Esophagus squamous epithelium (tissue), 5 donors: ENCODE results near the gene LY6G6F. TPM values are rescaled to one million over a fixed set of nuclear protein-coding genes. Genes with fewer than 3 reads are reported as not detected.

ENCODE experiments used
- DNase-seq: peaks from one replicate; lab custom pipeline; 2025; lab: John Stamatoyannopoulos, UW
- H3K27ac ChIP-seq, 4 donors: fragments of 200-600 bp; sonication (generic); one replicate each; pipeline ENCODE4 v1.5.1; 2016 to 2019; ENCODE audit warnings: mild to moderate bottlenecking in 1 of 4
- H3K27me3 ChIP-seq, 4 donors: fragments of 200-600 bp; sonication (generic); 1 replicate in 3 of 4; 2 replicates in 1 of 4; pipeline versions ENCODE4 v1.5.1 to v1.6.0; 2017 to 2021; ENCODE audit warnings: antibody characterized with exemption in 1 of 4
- H3K36me3 ChIP-seq, 3 donors: fragments of 200-600 bp; sonication (generic); one replicate each; pipeline ENCODE4 v1.5.1; 2016 to 2019
- H3K4me1 ChIP-seq, 3 donors: fragments of 200-600 bp; sonication (generic); one replicate each; pipeline ENCODE4 v1.5.1; 2017 to 2019
- H3K4me3 ChIP-seq, 4 donors: fragments of 200-600 bp; sonication (generic); 1 replicate in 3 of 4; 2 replicates in 1 of 4; pipeline ENCODE4 v1.5.1; 2016 to 2019; ENCODE audit warnings: mild to moderate bottlenecking in 2 of 4, moderate library complexity in 1 of 4
- H3K9me3 ChIP-seq, 3 donors: fragments of 200-600 bp; sonication (generic); one replicate each; pipeline ENCODE4 v1.5.1; 2016 to 2019
- POLR2A ChIP-seq, 4 donors: fragments of 450-650 bp; IDR thresholded peaks; one replicate each; pipeline ENCODE4 v1.6.1; 2017; ENCODE audit warnings: antibody characterized with exemption in 4 of 4, mild to moderate bottlenecking in 4 of 4, moderate library complexity in 3 of 4
- WGBS, 2 donors: methylation state at CpG; one replicate each; pipeline ENCODE4 v1.1.5; 2018; 5-methylcytosine and 5-hydroxymethylcytosine counted together
- intact Hi-C: fragments of 100-400 bp; cut with DNase I; formaldehyde crosslinking; loops from one replicate; pipeline ENCODE4 v1.15.0; 2022
- total RNA-seq, 4 donors: library from RNA; depleted of rRNA; stranded (reverse); fragments of >200 nt; gene quantifications; one replicate each; pipeline ENCODE4 v1.1.0, GENCODE V29; 2016
- TF ChIP-seq, protein P1 (sequence below), 6 experiments: fragments of 450-650 bp in 4 of 6; fragments of 200-600 bp in 2 of 6; sonication (generic) in 2 of 6; IDR thresholded peaks; one replicate each; pipeline ENCODE4 v1.5.1; 2016 to 2019; ENCODE audit warnings: antibody characterized with exemption in 6 of 6, mild to moderate bottlenecking in 4 of 6, moderate library complexity in 4 of 6
- donor health status: DM: yes; HTN: yes; CAD: no.

Gene LY6G6F
- total RNA-seq, 4 donors from 2014 or later: not detected

DNA sequence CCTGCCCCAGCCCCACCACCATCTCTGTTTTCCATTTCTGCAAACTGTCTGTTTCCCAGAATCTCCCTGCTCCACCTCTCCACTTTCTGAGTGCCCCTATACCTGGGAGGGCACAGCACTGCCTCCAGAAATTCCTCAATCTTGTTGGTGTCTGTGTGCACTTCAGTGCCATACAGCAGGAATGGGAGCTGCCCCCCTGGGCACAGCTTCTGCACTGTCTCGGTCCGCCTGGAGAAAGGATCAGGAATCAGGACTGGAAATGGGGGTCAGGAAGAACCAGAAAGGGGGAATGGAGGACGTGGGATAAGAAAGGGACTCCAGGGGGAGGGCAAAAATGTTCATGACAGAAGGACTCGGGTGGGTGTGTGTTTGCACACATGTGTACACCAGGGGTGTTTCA, 27.1 kb downstream of the LY6G6F start:
- no peak for DNase-seq
- Histone ChIP-seq H3K4me1 (peaks cover 37 to 81% (median 45%) of the 10 kb centered on the region in 3 donors), H3K9me3 (no peaks in the 10 kb centered on the region), H3K27ac (peak overlapping the region; percentile 94 to 99 (median 98)), H3K27me3 (no peaks in the 10 kb centered on the region), H3K4me3 (peak overlapping the region in 2 of 4 donors; percentile 68 to 89), H3K36me3 (peaks cover 27 to 41% (median 32%) of the 10 kb centered on the region in 3 donors)
- WGBS, 2 donors: 67 to 72% methylated on average over 3 of the region's 4 CpGs
- TF ChIP-seq POLR2A (IDR thresholded peaks at IDR 0.05): no peak
- TF ChIP-seq, protein P1, sequence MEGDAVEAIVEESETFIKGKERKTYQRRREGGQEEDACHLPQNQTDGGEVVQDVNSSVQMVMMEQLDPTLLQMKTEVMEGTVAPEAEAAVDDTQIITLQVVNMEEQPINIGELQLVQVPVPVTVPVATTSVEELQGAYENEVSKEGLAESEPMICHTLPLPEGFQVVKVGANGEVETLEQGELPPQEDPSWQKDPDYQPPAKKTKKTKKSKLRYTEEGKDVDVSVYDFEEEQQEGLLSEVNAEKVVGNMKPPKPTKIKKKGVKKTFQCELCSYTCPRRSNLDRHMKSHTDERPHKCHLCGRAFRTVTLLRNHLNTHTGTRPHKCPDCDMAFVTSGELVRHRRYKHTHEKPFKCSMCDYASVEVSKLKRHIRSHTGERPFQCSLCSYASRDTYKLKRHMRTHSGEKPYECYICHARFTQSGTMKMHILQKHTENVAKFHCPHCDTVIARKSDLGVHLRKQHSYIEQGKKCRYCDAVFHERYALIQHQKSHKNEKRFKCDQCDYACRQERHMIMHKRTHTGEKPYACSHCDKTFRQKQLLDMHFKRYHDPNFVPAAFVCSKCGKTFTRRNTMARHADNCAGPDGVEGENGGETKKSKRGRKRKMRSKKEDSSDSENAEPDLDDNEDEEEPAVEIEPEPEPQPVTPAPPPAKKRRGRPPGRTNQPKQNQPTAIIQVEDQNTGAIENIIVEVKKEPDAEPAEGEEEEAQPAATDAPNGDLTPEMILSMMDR (IDR thresholded peaks at IDR 0.05): no peak
- intact Hi-C loops: loop anchor here (10.0 kb wide), 1 partner anchor 101 kb away; no protein-coding TSS in a partner anchor

DNA sequence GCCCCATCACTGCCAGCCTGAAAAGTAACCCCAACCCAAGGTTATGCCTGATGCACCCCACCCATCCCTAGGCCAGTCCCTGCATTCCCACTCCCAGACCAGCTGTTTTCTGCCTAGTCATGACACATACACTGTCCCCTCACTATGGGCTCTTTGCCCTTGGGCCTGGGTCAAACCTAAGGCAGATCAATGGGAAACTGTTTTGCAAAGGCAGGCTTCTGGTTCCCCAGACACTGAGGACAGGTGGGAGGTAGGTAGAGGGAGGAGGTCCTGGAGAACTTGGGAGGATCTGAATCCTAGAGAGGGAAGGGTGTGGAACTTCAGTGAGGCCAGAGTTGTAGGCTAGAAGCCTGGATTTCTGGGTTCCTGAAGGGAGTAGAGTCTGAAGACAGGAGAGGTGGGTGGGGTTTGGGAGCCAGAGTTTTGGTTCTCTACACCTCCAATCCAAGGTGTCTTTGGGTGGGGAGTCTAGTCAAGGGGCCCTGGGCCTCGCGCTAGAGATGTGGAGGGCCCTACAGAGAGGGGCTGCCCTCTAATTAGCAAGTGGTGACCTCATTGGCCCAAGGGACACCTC, 27.7 kb downstream of the LY6G6F start:
- intact Hi-C loops: loop anchor here (10.0 kb wide), 1 partner anchor 100 kb away; no protein-coding TSS in a partner anchor
- no peak for TF ChIP-seq POLR2A (IDR thresholded peaks at IDR 0.05)
- TF ChIP-seq, protein P1 (IDR thresholded peaks at IDR 0.05): no peak

DNA sequence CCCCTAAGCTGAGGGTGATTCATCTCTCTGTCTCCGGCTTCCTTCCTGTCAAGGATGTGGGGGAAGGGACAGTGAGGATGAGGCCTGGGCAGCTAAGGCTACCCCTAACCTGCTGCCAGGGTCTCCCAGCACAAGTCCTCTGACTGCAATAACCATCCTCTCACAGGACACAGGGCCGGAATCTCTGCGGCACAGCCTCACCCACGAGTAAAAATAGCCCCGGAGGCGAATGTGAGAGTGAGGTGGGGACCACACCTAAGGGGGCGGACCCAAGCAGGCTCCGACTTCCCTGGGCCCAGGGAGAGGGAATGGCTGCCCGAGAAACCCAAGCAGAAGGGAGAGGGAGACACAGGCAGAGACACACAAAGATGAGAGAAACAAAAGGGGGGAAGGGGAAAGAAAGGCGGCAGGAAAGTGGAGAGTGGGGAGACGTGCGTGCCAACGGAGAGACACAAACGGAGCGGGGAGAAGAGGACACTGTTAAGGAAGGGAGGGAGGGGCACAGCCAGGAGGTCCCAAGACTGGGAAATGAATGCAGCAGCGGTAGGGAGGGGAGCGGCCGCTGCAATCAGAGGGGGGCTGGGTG, 28.2 kb downstream of the LY6G6F start:
- peaks cover 27 to 41% (median 32%) of the 10 kb centered on the region in 3 donors for H3K36me3 ChIP-seq
- peak overlapping the region; percentile 94 to 99 (median 98) for H3K27ac ChIP-seq
- no peaks in the 10 kb centered on the region for H3K9me3 ChIP-seq
- H3K4me1 ChIP-seq: peaks cover 41 to 80% (median 44%) of the 10 kb centered on the region in 3 donors
- H3K4me3 ChIP-seq: peak overlapping the region; percentile 53 to 89 (median 75)
- DNase-seq: no peak
- TF ChIP-seq, protein P1 (IDR thresholded peaks at IDR 0.05): no peak
- peak in 2 of 4 donors; percentile 43 to 72 for TF ChIP-seq POLR2A (IDR thresholded peaks at IDR 0.05)
- H3K27me3 ChIP-seq: no peaks in the 10 kb centered on the region
- 1% methylated on average over 15 to 17 of the region's 18 CpGs for WGBS, 2 donors
- intact Hi-C loops: loop anchor here (10.0 kb wide), 1 partner anchor 100 kb away; no protein-coding TSS in a partner anchor

More for the DNA sequence above, 27.7 kb downstream of the LY6G6F start:
- H3K4me3 ChIP-seq: peak overlapping the region; percentile 53 to 89 (median 75)
- 8 to 19% methylated on average over 2 of the region's 2 CpGs for WGBS, 2 donors
- H3K36me3 ChIP-seq: peaks cover 27 to 41% (median 32%) of the 10 kb centered on the region in 3 donors
- H3K4me1 ChIP-seq: peaks cover 40 to 81% (median 45%) of the 10 kb centered on the region in 3 donors
- H3K27me3 ChIP-seq: no peaks in the 10 kb centered on the region
- DNase-seq: no peak
- peak overlapping the region; percentile 94 to 99 (median 98) for H3K27ac ChIP-seq
- H3K9me3 ChIP-seq: no peaks in the 10 kb centered on the region

DNA sequence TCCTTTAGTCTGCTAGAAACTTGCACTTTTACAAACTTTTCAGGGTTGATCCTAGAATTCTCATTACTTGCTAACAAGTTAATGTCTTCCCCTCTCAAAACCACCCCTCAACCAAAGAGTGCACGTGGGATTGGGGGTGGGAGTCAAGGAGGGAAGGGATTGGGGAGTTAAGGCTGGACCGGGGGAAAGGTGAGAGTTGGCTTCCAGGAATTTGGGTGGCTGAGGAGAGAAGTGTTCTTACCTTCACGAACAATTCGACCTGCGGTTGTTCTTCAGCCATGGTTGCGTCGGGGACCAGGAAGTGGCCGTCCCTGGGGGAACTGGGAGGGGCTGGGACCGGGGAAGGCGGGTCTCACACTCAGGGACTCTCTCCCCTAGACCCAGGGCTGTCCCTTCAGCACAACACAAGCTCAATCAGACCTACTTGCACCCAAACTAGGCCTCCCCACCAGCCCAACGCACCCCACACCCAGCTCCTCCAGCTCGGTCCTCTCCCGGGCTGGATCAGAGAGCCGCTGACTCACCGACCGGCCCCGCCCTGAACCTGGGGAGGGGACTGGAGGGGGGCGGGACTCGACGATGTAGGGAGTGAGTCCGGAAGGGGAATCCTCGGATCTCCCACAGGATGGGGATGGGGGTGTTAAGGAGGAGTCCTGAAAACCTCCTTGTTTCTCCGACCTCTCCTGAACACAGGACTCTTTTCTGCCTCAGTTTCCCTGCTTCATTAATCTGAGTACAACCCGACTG, 29.5 kb downstream of the LY6G6F start, which contains the start of gene CLIC1:
CLIC1 (minus strand) TSS at position 510 of the 747 bp plus-strand sequence; CDS start at position 280, 230 bp downstream.
- intact Hi-C loops: loop anchor here (10.0 kb wide), 1 partner anchor 99 kb away; no protein-coding TSS in a partner anchor
- H3K4me1 ChIP-seq: peaks cover 39 to 79% (median 46%) of the 10 kb centered on the region in 3 donors
- H3K36me3 ChIP-seq: peaks cover 27 to 33% (median 30%) of the 10 kb centered on the region in 3 donors
- no peaks in the 10 kb centered on the region for H3K9me3 ChIP-seq
- no peaks in the 10 kb centered on the region for H3K27me3 ChIP-seq
- WGBS, 2 donors: 1% methylated on average over 11 to 14 of the region's 24 CpGs
- peak within 1 kb of the TSS; percentile 53 to 89 (median 75) for H3K4me3 ChIP-seq
- TF ChIP-seq POLR2A (IDR thresholded peaks at IDR 0.05): peak in 3 of 4 donors; percentile 88 to 97 (median 93)
- TF ChIP-seq, protein P1 (IDR thresholded peaks at IDR 0.05): no peak
- H3K27ac ChIP-seq: peak within 1 kb of the TSS; percentile 94 to 99 (median 98)
- no peak for DNase-seq
